Measurements from ENCODE around the gene FYN.

The FYN gene

GRCh38 chr6:111812060-111813038, 60.9 kb downstream of the FYN start:
- no peak for ATAC-seq (ENCODE audit: insufficient read depth, low read depth)

GRCh38 chr6:111810294-111811131, 62.7 kb downstream of the FYN start:
- no peak overlapping the region for H3K27ac ChIP-seq (ENCODE audit: low read length)
- peaks cover 12% of the 10 kb centered on the region; the same call in 1 of the 2 replicates for H4K20me1 ChIP-seq (ENCODE audit: insufficient read depth, low read length)
- no peak overlapping the region for H3K4me3 ChIP-seq (ENCODE audit: low read depth in 1 of 2, low read length in 2 of 2)
- H2AFZ ChIP-seq (ENCODE audit: low read depth, low read length): no peak overlapping the region
- no peaks in the 10 kb centered on the region for H3K9me3 ChIP-seq (ENCODE audit: insufficient read depth, low read length, severe bottlenecking)
- DNase-seq: no peak
- no peak overlapping the region for H3K4me2 ChIP-seq (ENCODE audit: insufficient read depth, low read length)
- no peaks in the 10 kb centered on the region for H3K27me3 ChIP-seq (ENCODE audit: insufficient read depth, low read length, poor library complexity)
- peaks cover 35% of the 10 kb centered on the region for H3K79me2 ChIP-seq (ENCODE audit: insufficient read depth, low read length)
- no peaks in the 10 kb centered on the region for H3K4me1 ChIP-seq (ENCODE audit: insufficient read depth, low read length)
- no peak overlapping the region for H3K9ac ChIP-seq (ENCODE audit: low read depth, low read length)
- H3K36me3 ChIP-seq (ENCODE audit: insufficient read depth, low read length): peaks cover 17% of the 10 kb centered on the region
- no peak for ATAC-seq (ENCODE audit: insufficient read depth, low read depth)
- TF ChIP-seq EZH2 (IDR thresholded peaks at IDR 0.05; ENCODE audit: borderline replicate concordance, low read depth, low read length, severe bottlenecking) (no peak), CTCF (IDR thresholded peaks at IDR 0.05; ENCODE audit: borderline replicate concordance, extremely low read depth, low read length, poor library complexity, severe bottlenecking) (no peak)

More at GRCh38 chr6:111812060-111813038, 60.9 kb downstream of the FYN start:
- Histone ChIP-seq H3K79me2 (ENCODE audit: insufficient read depth, low read length) (peaks cover 39% of the 10 kb centered on the region), H3K27me3 (ENCODE audit: insufficient read depth, low read length, poor library complexity) (no peaks in the 10 kb centered on the region), H3K27ac (ENCODE audit: low read length) (no peak overlapping the region), H3K4me1 (ENCODE audit: insufficient read depth, low read length) (no peaks in the 10 kb centered on the region), H2AFZ (ENCODE audit: low read depth, low read length) (no peak overlapping the region), H4K20me1 (ENCODE audit: insufficient read depth, low read length) (peaks cover 13% of the 10 kb centered on the region; the same call in 1 of the 2 replicates), H3K9ac (ENCODE audit: low read depth, low read length) (no peak overlapping the region), H3K4me2 (ENCODE audit: insufficient read depth, low read length) (no peak overlapping the region), H3K4me3 (ENCODE audit: low read depth in 1 of 2, low read length in 2 of 2) (no peak overlapping the region), H3K9me3 (ENCODE audit: insufficient read depth, low read length, severe bottlenecking) (no peaks in the 10 kb centered on the region), H3K36me3 (ENCODE audit: insufficient read depth, low read length) (peaks cover 18% of the 10 kb centered on the region)
- DNase-seq: no peak
- TF ChIP-seq CTCF (IDR thresholded peaks at IDR 0.05; ENCODE audit: borderline replicate concordance, extremely low read depth, low read length, poor library complexity, severe bottlenecking) (no peak), EZH2 (IDR thresholded peaks at IDR 0.05; ENCODE audit: borderline replicate concordance, low read depth, low read length, severe bottlenecking) (no peak)

- ATAC-seq (ENCODE audit: insufficient read depth, low read depth) (no peak), DNase-seq (no peak)
- no peak overlapping the region for H3K4me2 ChIP-seq (ENCODE audit: insufficient read depth, low read length)
- H3K9me3 ChIP-seq (ENCODE audit: insufficient read depth, low read length, severe bottlenecking): no peaks in the 10 kb centered on the region
- no peaks in the 10 kb centered on the region for H3K27me3 ChIP-seq (ENCODE audit: insufficient read depth, low read length, poor library complexity)
- H2AFZ ChIP-seq (ENCODE audit: low read depth, low read length): no peak overlapping the region
- no peak overlapping the region for H3K27ac ChIP-seq (ENCODE audit: low read length)
- peaks cover 12% of the 10 kb centered on the region; the same call in 1 of the 2 replicates for H4K20me1 ChIP-seq (ENCODE audit: insufficient read depth, low read length)
- H3K79me2 ChIP-seq (ENCODE audit: insufficient read depth, low read length): peaks cover 38% of the 10 kb centered on the region
- no peak overlapping the region for H3K4me3 ChIP-seq (ENCODE audit: low read depth in 1 of 2, low read length in 2 of 2)
- TF ChIP-seq EZH2 (IDR thresholded peaks at IDR 0.05; ENCODE audit: borderline replicate concordance, low read depth, low read length, severe bottlenecking) (no peak), CTCF (IDR thresholded peaks at IDR 0.05; ENCODE audit: borderline replicate concordance, extremely low read depth, low read length, poor library complexity, severe bottlenecking) (no peak)
- peaks cover 17% of the 10 kb centered on the region for H3K36me3 ChIP-seq (ENCODE audit: insufficient read depth, low read length)
- no peak overlapping the region for H3K9ac ChIP-seq (ENCODE audit: low read depth, low read length)
- no peaks in the 10 kb centered on the region for H3K4me1 ChIP-seq (ENCODE audit: insufficient read depth, low read length)
Observed at GRCh38 chr6:111809766-111810165, 63.5 kb downstream of the FYN start.
